Globus pallidus (tissue), 1 donor: ENCODE measurements around the gene MRPL14.
"Not testable (repeated sequence)": the region's sequence is repeated elsewhere in the genome, so short reads cannot be mapped to it uniquely, and the experiment has no call there.

ENCODE experiments used
- DNase-seq: peaks from one replicate; pipeline ENCODE4 v3.0.0-alpha.2; 2015; ENCODE audit warnings: low spot score

Gene MRPL14

GRCh38 chr6:44097782-44098317, 29.4 kb downstream of the MRPL14 start:
- no peak for DNase-seq

- DNase-seq, result no peak
Measured at GRCh38 chr6:44096612-44097011, 30.6 kb downstream of the MRPL14 start.

- not testable (repeated sequence) for DNase-seq
Measured at GRCh38 chr6:44095243-44095623, 32.0 kb downstream of the MRPL14 start.

GRCh38 chr6:44094403-44095242, 32.6 kb downstream of the MRPL14 start:
- no peak for DNase-seq

GRCh38 chr6:44093750-44094402, 33.4 kb downstream of the MRPL14 start:
- DNase-seq, result no peak

GRCh38 chr6:44093066-44093465, 34.2 kb downstream of the MRPL14 start:
- DNase-seq, result no peak

DNA sequence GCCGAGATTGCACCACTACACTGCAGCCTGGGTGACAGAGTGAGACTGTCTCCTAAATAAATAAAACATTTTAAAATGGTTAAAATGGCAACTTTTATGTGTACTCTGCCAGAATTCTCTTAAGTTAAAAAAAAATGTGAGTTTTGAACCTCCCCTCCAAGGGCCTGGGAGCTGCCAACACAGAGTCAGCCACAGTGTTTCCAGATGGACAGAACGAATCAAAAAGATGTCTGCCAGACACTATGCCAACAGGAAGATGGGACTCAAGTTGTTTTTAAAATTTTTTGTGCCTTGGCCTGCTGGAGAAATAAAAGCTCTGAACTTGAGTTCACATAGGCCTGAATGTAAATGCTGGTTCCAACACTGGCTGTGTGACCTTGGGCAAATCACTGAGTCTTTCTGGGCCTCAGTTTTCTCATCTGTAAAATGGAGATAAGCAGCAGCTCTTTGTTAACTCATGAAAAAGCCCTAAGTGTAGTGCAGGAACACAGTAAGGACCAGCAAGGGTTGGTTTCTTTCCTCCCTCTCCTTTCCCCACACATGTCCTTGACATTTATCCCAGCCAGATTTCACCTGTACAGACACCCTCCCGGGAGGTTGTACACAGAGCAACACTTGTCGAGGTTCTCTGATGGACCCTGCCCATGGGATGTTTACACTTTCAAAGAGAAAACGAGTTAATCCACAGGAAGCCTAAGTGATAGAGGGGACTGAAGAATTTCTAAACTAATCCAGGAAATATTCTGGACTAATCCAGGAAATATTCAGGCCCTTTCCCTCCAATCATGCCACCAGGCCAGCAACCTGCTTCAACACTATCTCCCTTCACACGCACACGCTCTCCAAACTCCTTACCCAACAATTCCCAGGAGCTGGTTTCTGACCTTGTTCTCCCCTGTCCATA, 35.0 kb downstream of the MRPL14 start:
- no peak for DNase-seq

DNA sequence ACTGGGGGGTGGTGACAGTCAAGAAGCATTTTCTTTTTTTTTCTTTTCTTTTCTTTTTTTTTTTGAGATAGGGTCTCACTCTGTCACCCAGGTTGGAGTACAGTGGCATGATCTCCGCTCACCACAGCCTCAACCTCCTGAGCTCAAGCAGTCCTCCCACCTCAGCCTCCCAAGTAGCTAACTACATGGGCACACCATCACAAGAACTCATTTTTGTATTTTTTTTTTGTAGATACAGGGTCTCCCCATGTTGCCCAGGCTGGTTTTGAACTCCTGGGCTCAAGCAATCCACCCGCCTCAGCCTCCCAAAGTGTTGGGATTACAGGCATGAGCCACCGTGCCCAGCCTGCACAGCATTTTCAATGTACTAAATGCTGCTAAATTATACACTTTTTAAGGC, 35.9 kb downstream of the MRPL14 start:
- not testable (repeated sequence) for DNase-seq

- no peak for DNase-seq
Measured at GRCh38 chr6:44090465-44090864, 36.8 kb downstream of the MRPL14 start.

- DNase-seq, result no peak
Measured at GRCh38 chr6:44088827-44089590, 38.2 kb downstream of the MRPL14 start.

- DNase-seq, result no peak
Measured at GRCh38 chr6:44087623-44088022, 39.6 kb downstream of the MRPL14 start.

DNA sequence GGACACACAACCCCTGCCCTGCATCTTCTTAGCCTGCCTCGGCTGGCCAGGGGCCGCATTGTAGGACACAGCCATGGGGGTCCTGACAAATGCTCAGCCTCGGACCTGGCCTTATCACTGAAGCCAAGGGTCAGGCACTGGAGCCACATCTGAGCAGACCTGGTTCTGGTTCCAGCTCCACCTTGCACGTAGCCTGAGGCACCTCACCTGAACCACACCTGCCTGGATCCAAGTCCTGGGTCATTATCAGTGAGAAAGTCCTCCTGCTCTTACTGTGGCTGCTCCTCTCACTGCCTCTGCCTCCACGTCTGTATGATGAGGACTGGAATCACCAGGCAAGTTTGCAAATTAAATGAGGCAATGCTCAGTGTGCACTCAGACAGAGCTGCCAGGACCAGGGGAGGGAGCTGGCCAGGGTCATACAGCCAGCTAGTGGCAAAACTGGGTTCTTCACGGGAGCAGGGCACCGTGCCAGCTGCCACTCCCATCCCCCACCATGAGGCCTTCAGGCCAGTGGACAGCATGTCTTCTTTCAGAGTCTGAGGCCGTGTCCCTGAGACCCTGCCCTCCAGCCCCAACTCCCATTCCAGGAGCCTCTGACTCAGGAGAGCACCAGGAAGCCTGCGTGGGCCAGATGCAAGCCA, 40.2 kb downstream of the MRPL14 start:
- no peak for DNase-seq

GRCh38 chr6:44085219-44085618, 42.0 kb downstream of the MRPL14 start:
- DNase-seq, result no peak

DNA sequence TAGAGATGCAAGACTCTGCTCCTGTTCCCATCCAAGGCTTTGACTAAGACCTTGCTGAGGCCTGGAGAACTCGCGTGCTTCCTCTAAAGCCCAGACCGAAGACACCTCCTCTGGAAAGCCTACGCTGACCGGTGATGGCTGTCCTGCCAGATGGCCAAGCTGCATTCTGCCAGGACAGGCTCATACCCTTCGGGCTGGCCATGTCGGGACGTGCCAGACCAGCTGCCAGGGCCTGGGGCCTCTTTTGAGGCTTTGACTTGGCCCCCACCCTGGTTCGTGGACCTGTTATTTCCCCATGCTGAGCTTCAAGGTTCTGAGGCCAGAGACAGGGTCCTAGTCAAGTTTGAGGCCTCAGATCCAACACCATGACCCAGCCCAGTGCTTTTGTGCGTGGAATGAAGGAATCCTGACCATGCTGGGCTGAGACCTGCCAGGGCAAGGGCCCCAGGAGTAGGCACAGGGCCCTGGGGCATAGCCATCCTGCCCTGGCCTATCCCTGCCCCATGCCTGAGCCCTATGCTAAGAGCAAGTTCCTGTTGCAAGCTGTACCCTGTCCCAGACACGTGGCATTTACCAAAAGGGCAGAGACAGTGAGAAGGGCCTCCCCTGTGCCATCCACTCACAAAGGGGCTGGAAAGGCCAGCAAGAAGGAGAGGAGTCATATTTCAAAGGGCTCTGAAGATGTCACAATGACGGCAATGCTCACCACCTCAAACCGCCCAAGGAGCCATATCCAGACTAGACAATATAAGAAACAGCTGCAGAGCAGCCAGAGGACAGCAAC, 42.8 kb downstream of the MRPL14 start:
- DNase-seq, result no peak

GRCh38 chr6:44082872-44083321, 44.4 kb downstream of the MRPL14 start:
- no peak for DNase-seq

DNA sequence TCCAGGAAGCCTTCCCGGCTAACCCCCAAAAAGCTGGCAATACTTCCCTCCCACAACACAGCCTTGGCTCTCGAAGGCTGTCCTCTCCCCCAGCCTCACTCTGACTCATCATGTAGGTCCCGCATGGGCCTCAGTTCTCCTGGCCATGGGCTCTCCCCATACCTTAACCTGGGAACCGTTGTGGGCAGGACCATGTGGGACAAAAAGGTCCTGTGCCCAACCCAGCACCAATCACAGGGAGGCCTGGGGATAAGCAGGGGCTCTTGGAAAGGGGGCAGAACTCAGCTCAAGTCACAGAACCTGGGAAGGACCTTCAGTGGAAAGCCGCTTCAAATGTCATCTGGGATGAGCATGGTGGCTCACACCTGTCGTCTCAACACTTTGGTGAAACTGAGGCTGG, 45.5 kb downstream of the MRPL14 start:
- DNase-seq, result no peak

DNA sequence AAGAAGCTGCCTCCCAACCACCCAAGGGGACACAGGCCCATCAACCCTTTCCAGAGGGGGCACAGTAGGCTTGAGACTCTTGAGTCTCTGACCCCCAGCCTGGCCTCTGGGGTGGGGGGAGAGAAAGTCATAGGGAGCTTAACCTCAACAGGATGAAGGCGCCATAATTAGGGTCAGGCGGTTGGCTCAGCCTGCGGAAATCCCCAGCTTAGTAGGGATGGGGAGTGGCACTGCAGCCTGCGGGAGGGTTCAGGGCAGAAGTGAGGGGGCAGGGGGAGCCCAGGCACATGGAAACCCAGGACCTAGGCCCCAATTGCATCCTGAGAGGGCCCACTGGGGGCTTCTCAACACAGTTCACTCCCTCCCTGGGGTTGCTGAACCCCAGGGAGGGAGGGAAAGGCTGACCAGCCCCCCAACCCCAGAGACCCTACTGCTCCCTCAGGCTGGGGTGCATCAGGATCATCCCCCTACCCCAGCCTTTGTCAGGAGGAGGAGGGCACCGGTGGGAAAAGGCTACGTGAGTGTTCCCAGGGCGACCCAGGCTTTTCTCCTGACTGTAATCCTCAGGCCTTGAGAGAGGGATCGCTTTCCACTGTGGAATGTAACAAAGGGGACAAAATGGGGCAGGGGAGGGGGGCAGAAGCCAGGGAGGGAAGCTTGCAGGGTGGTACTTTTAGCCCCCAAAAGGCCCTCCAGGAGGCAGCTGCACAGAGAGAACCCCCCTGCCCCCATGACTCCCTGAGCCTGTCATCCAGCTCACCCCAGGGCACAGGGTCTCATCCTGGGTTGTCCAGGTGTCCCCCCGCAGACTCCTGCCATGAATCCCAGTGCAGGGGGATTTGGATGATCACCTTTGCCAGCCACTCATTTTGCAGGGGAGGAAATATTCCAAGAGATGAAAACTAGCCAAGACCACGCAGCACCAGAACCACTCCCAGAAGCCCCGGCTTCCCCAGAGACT, 46.4 kb downstream of the MRPL14 start:
- no peak for DNase-seq

- DNase-seq, result no peak
Measured at GRCh38 chr6:44079672-44080071, 47.6 kb downstream of the MRPL14 start.
